Left colon (tissue), 2 donors: ENCODE data around the gene THRB. TPM values are rescaled to one million over a fixed set of nuclear protein-coding genes. Genes with fewer than 3 reads are reported as not detected.
A peak's percentile ranks its signal among the peaks of the same experiment; 100 is the strongest.

Source experiments
- ATAC-seq: fragments of 200-7000 bp; cut with Tn5 transposase; one replicate; pipeline ENCODE4 v1.9.1; 2020; ENCODE audit warnings: mild to moderate bottlenecking, moderate library complexity
- DNase-seq, 2 donors: peaks; one replicate each; pipeline ENCODE4 v3.0.0-alpha.2; 2020
- intact Hi-C, 2 donors: fragments of 100-400 bp; cut with DNase I in 1 of 2; cut with micrococcal nuclease in 1 of 2; formaldehyde crosslinking; loops; one replicate each; pipeline versions ENCODE4 v1.11.2 to v1.14.0; 2022; cut with DNase I, micrococcal nuclease
- long read RNA-seq: library from polyadenylated mRNA; unstranded; transcript quantifications from one replicate; pipeline ENCODE4 v2.0.0, GENCODE V29; 2021
- total RNA-seq, 2 donors: library from RNA; stranded (reverse); fragmentation: NEBNext Ultra II Directional; extraction: Animal tissue kit (Norgen Biotek cat#: 25700); gene quantifications; one replicate each; pipeline ENCODE4 v1.2.1, GENCODE V29; 2021
- donor health status: DM: no; HTN: no; CAD: no.
- donor health status: DM: yes; HTN: yes; CAD: no.

Gene THRB
- total RNA-seq, result 10 to 100 TPM; 26.2 to 33.7 TPM
- long read RNA-seq, partial matches to known transcripts, result 0 of 9 reads
- long read RNA-seq, other reads (novel, unspliced or antisense), result 9 of 9 reads

GRCh38 chr3:24494618-24495325 lies at the start of gene THRB:
Gene THRB, minus strand, starts transcription at chr3:24494850.
- intact Hi-C loops, result loop anchor here in 1 of 2 donors (10.0 kb wide), 1 partner anchor 130 kb away; no protein-coding TSS in a partner anchor
- peak; percentile 79 for ATAC-seq
- DNase-seq, result peak; percentile 75 to 78

GRCh38 chr3:24541935-24542334 lies 47.3 kb upstream of the THRB start:
- ATAC-seq (no peak), DNase-seq (no peak)
- intact Hi-C loops, result no loop called here

- ATAC-seq (no peak), DNase-seq (no peak)
- intact Hi-C loops, result no loop called here
Measured at GRCh38 chr3:24540821-24541220, 46.2 kb upstream of the THRB start.

GRCh38 chr3:24539699-24540098 lies 45.0 kb upstream of the THRB start:
- ATAC-seq (no peak), DNase-seq (no peak)
- intact Hi-C loops, result no loop called here

- ATAC-seq (peak; percentile 100), DNase-seq (peak; percentile 49 to 58)
- intact Hi-C loops, result no loop called here
Measured at GRCh38 chr3:24538891-24539290, 44.2 kb upstream of the THRB start.

GRCh38 chr3:24533561-24534193 lies 39.0 kb upstream of the THRB start:
- ATAC-seq, result no peak
- intact Hi-C loops, result no loop called here
- no peak for DNase-seq

GRCh38 chr3:24530471-24530870 lies 35.8 kb upstream of the THRB start:
- DNase-seq (no peak), ATAC-seq (no peak)
- intact Hi-C loops, result no loop called here

GRCh38 chr3:24529210-24529609 lies 34.6 kb upstream of the THRB start:
- DNase-seq, result no peak
- ATAC-seq, result no peak
- intact Hi-C loops, result no loop called here

- peak; percentile 16 for ATAC-seq
- no peak for DNase-seq
- intact Hi-C loops, result no loop called here
Measured at GRCh38 chr3:24526640-24527212, 32.1 kb upstream of the THRB start.

- intact Hi-C loops, result no loop called here
- DNase-seq (no peak), ATAC-seq (no peak)
Measured at GRCh38 chr3:24525557-24525956, 30.9 kb upstream of the THRB start.

GRCh38 chr3:24525022-24525421 lies 30.4 kb upstream of the THRB start:
- ATAC-seq (no peak), DNase-seq (no peak)
- intact Hi-C loops, result no loop called here

GRCh38 chr3:24523988-24524727 lies 29.5 kb upstream of the THRB start:
- no peak for DNase-seq
- intact Hi-C loops, result no loop called here
- ATAC-seq, result no peak

GRCh38 chr3:24523215-24523614 lies 28.6 kb upstream of the THRB start:
- no peak for ATAC-seq
- intact Hi-C loops, result no loop called here
- DNase-seq, result no peak

- DNase-seq, result peak in 1 of 2 donors; percentile 29
- ATAC-seq, result no peak
- intact Hi-C loops, result no loop called here
Measured at GRCh38 chr3:24522146-24522579, 27.5 kb upstream of the THRB start.

- peak; percentile 57 to 69 for DNase-seq
- peak; percentile 90 for ATAC-seq
- intact Hi-C loops, result no loop called here
Measured at GRCh38 chr3:24521420-24522145, 26.9 kb upstream of the THRB start.

- ATAC-seq, result no peak
- no peak for DNase-seq
- intact Hi-C loops, result no loop called here
Measured at GRCh38 chr3:24520976-24521419, 26.3 kb upstream of the THRB start.

- ATAC-seq (no peak), DNase-seq (no peak)
- intact Hi-C loops, result no loop called here
Measured at GRCh38 chr3:24520101-24520495, 25.4 kb upstream of the THRB start.

GRCh38 chr3:24519368-24520100 lies 24.9 kb upstream of the THRB start:
- no peak for ATAC-seq
- DNase-seq, result no peak
- intact Hi-C loops, result no loop called here
